Stimulated activated CD8-positive, alpha-beta memory T cell treated with anti-CD3 and anti-CD28 coated beads, Interleukin-4, amount 100 ng/mL, for 4 hours (primary cell): Measurements from ENCODE around the gene MAGEB3.
"Not testable (repeated sequence)": the region's sequence is repeated elsewhere in the genome, so short reads cannot be mapped to it uniquely, and the experiment has no call there.

Experiments
- DNase-seq, 2 donors: peaks; one replicate each; pipeline ENCODE4 v3.0.0-alpha.2; 2020; ENCODE audit warnings: low read depth in 2 of 2, low spot score in 1 of 2

Gene MAGEB3, protein sequence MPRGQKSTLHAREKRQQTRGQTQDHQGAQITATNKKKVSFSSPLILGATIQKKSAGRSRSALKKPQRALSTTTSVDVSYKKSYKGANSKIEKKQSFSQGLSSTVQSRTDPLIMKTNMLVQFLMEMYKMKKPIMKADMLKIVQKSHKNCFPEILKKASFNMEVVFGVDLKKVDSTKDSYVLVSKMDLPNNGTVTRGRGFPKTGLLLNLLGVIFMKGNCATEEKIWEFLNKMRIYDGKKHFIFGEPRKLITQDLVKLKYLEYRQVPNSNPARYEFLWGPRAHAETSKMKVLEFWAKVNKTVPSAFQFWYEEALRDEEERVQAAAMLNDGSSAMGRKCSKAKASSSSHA

DNA sequence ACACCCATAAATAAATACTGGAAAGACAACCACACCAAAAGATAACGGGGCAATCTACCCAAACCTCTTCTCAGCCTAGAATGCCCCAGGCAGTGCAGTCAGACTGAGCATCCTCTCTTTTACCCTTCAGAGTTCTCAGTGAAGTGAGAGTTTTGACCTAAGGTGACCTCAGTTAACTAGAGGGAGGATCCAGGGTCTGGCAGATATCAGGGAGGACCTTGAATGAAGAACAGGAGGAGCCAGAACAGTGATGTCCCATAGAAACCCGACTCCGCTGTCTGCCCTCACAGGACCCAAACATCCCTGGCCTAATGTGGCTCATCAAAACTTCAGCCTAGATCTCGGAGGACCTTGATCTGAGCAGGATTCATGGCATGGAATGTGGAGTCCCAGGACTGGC, at the start of gene MAGEB3:
MAGEB3 (plus strand) TSS at position 263 of the 400 bp plus-strand sequence. CDS start 5,268 bp downstream, outside the sequence.
- no peak for DNase-seq

DNA sequence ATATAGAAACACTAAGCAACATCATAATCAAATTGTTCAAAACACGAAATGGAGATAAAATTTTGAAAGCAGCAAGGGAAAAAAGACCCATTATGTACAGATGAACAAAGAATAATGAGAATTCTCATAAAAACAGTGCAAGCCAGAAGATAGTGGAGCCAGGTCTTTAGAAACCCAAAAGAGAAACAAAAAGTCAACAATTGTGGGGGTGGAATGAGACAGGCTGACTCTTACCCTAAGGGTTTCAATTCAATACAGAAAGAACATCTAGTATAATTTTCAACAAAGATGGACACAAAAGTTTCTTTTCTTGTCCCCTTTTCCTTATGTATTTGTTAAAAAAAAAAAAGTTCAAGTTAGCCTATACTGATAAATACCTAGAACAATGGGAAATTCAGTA, 49.1 kb upstream of the MAGEB3 start:
- DNase-seq = no peak

DNA sequence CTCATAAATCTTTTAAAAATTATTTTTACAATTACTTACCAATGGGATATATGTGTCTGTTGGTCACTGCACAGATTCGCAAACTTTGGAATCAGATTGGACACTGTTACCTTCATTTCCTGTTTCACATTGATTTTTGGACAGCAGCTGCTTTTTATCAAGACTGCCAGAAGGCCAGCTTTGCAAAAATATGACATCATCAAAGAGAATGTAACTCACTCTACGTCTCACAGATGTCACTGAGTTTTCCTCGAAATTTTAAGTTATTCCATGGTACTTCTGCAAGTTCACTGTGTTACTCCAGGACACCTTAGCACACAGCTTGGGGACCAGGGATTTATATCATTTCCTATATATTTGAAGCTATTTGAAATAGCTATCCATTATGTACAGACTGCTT, 46.9 kb upstream of the MAGEB3 start:
- no peak for DNase-seq

DNA sequence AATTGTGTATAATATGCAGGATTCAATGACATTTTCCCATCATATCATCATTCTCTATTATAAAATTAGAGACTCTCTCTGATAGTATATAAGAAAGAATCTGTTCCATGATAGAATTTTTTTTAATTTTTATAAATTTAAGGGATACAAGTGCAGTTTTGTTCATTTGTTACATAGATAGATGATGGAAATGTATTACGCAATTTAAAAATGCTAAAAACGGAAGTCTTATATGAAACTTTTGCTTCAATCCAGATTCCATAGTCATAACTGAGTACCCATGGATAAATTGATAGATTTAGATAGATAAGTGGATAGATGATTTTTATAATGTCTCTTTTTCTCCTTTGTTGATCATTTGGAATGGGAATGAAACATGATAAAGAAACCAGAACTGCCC, 40.0 kb upstream of the MAGEB3 start:
- DNase-seq = no peak

DNA sequence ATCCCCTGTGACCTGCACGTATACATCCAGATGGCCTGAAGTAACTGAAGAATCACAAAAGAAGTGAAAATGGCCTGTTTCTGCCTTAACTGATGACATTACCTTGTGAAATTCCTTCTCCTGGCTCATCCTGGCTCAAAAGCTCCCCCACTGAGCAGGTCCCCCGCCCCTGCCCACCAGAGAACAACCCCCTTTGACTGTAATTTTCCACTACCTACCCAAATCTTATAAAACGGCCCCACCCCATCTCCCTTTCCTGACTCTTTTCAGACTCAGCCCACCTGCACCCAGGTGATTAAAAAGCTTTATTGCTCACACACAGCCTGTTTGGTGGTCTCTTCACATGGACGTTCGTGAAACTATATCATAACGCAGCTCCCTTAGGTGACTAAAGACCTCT, 36.5 kb upstream of the MAGEB3 start:
- not testable (repeated sequence) for DNase-seq

DNA sequence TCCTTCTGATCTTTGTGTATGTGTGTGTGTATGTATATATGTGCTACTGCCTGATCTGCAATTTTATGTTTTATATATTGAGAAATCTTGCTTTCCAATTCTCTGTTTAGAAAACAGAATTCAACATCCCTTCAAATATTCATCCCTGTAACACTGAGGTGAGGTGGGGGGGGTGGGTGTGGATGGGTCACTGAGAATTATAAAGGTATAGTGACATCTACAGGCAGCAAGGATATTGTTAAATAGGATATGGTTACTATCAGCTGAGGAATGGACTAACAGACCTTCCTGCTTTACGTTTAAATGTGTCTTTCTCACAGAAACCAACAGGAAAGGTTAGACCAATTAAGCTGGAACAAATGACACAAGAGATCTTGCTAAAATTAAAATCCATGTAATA, 34.1 kb upstream of the MAGEB3 start:
- DNase-seq = no peak

DNA sequence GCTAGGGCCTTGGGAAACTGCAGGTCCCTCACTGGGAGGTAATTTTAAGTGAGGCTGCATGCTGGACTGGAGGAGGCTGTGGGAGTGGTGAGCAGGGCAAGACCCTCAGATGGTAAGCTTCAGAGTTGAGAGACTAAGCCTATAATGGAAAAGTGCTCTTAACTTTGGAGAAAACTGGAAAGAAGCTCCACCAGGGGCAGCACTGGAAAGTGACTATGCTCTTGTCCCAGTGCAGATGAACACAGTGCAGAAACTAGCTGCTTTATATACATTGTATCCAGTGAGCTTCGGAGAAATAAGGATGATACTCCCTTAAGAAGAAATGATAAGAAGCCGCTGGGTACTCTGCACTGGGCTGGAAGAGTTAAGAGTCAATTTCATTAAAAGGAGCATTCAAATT, 18.3 kb upstream of the MAGEB3 start:
- no peak for DNase-seq

DNA sequence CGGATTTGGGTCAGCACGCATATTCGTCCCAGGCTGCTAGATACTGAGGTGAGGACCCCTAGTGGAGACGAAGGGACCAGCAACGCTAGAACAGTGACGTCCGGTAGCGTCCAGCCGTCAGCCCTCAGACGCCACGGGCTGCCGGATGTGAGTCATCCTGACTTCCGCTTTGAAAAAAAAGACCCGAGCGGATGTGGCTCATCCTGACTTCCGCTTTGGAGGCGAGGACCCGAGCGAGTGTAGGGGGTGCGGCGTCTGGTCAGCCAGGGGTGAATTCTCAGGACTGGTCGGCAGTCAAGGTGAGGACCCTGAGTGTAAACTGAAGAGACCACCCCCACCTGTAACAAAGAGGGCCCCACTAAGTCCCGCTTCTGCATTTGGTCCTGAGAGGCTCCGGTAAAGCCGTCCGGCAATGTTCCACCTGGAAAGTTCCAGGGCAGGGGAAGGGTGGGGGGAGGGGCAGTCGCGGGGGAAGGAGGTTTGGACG, 15.1 kb upstream of the MAGEB3 start, which contains the start of gene MAGEB2:
MAGEB2 (plus strand) TSS at position 207 of the 487 bp plus-strand sequence. CDS start 3,018 bp downstream, outside the sequence.
- DNase-seq = no peak

DNA sequence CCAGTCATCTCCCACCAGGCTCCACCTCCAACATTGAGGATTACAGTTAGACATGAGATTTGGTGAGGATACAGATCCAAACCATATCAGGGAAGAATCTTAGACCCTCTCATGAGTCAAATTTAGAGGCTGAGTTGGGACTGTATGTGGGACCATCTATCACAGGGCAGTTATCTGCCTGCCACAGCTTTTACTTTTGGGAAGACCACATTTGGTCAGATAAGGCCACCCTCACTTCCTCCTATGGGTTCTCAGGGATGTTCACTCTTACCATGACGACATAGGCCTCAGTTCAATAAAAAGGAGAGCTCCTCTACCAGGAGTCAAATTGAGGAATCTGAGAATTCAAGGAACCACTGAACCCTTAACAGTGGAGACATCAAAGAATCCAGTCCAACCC, 13.0 kb upstream of the MAGEB3 start:
- DNase-seq = no peak

DNA sequence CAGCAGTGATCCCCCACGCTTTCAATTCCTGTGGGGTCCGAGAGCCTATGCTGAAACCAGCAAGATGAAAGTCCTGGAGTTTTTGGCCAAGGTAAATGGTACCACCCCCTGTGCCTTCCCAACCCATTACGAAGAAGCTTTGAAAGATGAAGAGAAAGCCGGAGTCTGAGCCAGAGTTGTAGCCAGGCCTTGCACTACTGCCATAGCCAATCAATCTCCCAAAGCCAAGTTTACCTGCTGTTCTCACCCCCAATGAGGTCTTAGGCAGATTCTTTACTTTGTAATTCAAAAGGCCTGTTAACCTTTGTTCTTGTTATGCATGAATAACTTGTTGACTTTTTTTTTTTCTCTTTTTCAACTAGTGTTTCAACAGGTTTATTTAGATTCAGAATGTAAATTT, 11.1 kb upstream of the MAGEB3 start:
- DNase-seq = no peak

DNA sequence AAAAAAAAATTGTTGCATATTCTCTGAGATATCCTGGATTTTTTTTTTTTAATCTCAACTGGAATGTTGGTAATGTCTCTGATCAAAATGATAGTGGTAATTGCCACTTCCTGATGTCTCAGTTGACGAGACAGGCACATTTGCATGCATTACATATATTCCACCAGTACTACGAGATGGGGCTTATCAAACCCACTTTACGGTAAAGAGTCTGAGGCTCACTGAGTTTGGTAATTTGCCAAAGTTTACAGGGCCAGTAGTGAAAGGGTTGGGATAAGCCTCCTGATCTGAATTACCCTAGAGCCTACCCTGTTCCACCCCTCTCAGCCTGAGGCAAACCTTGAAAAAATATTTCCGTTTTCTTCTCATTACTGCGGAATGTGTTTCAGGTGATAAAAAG, 9.8 kb upstream of the MAGEB3 start:
- no peak for DNase-seq

DNA sequence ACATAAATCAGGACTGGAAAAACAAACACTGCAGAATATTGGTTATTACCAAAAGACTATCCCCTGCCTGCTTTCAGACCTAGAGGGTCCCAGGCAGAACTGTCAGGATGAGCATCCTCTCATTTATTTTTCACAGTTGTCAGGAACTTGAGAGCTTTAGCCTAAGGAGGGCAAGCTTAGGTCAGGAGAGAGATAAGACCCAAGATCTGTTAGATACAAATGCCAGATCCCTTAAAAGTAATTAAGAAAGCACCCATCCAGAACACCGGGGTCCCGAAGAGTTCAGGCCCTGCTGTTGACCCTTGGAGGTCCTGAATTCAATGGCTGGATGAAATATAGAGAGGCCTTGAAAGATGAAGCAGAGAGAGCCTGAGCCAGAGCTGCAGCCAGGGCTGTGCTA, 5.9 kb upstream of the MAGEB3 start:
- DNase-seq = no peak

DNA sequence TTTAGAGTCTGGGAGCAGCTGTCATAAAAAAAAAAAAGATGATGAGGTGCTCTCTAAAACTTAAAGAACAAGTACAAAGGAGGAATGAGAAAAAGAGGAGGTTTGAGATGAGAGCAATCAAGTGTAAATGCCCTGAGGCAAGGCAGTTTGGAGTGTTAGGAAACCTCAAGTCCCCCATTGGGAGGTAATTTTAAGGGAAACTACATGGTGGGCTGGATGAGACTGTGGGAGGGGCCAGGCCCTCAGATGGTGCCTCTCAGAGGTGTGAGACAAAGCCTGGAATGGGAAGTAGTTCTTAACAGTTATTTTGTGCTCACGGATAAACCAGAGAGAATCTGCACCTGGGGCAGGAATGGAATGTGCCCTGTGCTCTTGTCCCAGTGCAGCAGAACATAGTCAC, 1.9 kb upstream of the MAGEB3 start:
- no peak for DNase-seq

DNA sequence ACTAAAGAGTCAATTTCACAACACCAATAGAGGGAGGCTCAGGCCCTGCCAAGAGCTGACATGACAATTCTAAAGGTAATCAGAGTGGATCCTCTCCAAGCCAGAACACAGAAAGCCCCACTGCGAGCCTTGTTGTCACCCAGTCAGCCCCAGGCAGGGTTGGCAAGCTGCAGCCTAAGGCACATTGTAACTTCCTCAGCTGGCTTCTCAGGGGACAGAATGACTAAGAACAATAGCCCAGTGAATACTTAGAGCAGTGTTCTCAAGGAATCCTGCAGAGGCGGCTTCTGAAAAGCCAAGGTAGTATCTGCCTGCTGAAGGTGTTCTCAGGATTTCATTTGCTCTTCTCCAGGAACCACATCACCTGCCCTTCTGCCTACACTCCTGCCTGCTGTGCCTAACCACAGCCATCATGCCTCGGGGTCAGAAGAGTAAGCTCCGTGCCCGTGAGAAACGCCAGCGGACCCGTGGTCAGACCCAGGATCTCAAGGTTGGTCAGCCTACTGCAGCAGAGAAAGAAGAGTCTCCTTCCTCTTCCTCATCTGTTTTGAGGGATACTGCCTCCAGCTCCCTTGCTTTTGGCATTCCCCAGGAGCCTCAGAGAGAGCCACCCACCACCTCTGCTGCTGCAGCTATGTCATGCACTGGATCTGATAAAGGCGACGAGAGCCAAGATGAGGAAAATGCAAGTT, 11.4 kb downstream of the MAGEB3 start, which contains the start of gene MAGEB4:
MAGEB4 (plus strand) TSS at position 277 of the 692 bp plus-strand sequence; CDS start at position 413, 136 bp downstream.
- no peak for DNase-seq

DNA sequence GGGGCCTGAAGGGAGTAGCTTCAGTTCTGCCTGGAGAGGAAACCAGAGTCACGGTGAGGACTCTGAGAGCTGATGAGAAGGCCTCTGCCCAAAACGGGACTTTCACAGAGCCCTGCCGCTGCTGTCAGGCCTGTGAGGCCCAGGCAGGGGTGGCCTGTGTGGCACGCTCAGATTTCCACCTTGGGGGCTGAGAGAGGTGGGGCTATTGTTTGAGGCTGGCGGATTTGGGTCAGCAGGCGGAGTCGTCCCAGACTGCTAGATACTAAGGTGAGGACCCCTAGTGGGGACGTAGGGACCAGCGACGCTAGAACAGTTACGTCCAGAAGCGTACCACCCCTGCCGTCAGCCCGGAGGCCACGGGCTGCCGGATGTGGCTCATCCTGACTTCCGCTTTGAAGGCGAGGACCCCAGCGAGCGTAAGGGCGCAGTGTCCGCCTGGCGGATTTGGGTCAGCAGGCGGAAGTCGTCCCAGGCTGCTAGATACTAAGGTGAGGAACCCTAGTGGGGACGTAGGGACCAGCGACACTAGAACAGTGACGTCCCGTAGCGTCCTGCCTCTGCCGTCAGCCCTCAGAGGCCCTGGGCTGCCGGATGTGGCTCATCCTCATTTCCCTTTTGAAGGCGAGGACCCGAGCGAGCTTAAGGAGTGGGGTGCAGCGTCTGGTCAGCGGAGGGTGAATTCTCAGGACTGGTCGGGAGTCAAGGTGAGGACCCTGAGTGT, 16.5 kb downstream of the MAGEB3 start, which contains the start of gene MAGEB1:
MAGEB1 (plus strand) TSS at position 378 of the 721 bp plus-strand sequence. CDS start 3,348 bp downstream, outside the sequence.
- no peak for DNase-seq

DNA sequence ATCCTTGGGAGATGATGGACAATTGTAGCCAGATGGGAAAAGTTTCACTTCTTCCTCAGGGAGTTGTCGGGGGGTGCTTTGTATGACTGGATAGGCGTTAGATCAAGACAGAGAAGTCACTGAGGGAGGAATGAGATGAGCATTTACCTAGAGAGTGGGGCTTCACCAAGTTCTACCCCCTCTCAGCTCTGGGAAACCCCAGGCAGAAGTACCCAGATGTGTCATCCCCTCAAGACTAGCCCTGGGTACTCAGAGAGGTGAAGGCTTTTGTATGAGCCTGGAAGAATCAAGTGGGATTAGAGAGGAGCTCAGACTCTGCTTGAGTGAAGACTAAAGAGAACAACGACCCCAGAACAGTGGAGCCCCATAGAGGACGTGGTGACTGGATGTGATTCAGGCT, 18.4 kb downstream of the MAGEB3 start:
- no peak for DNase-seq

DNA sequence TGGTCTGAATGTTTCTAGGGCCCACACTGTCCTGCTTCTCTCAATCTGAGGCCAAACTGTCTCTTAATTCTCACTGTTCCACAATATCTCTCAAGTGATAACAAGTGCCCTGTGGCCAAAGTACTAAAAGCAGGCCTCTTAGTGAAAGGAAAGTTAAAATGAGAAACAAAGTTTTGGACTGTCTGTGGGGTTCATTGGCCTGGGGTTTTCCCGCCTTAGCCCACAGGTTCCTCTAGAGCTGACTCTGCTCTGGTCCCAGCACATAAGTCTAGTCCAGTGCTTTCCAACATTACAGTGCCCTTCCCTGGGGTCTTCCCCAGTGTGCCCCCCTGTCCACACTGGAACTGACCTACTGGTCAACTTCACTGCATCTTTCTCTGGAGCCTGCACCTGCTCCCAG, 22.8 kb downstream of the MAGEB3 start:
- no peak for DNase-seq

DNA sequence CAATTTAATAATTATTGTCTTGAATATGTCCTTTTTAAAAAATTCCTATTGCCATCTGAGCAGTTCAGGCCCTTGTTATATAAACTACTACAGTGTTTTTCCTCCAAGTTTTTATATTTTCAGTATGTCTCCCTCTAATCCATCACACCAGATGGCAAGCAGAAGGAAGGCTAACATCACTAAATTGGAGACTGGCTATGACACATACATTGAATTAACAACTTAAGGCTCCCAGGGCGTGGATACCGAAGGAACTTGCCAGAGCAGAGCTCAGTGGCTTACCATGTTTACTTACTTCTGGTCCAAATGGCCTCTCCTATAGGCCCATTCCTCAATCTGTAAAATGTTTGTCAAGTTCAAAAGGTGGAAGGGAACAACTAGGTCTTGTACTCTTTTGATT, 29.5 kb downstream of the MAGEB3 start:
- DNase-seq = no peak

DNA sequence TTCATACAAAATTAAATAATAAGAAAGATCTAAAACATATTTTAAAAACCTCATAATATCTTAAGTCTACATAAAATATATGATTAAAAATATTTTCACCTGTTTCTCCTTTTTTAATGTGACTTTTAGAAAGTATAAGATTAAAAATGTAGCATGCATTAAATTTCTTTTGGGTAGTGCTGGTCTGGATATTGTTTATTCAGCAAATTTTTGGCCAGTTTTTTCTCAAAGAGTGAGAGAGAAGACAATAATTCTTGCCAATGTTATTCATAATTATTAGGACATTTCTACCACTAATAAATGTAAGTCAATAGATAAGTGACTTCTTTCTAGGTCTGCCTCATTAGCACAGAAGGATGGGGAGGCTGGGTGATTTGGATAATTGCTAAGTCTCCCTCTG, 30.6 kb downstream of the MAGEB3 start:
- DNase-seq = no peak

DNA sequence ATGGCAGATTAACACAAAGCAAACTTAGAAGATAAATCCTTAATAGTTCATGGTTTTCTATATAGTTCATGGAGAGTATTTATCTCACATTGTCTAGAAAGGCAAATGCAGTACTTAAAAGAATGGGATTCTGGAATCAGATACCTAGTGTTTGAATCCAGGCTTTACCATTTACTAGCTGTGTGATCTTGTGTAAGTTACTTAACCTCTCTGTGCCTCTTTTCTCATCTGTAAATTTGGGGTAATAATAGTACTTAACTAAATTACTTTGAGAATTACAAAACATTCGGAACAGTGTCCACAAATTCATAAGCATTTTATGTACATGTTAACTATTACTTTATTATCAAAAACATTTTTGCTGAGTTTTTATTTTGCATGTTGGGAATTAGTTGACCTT, 32.3 kb downstream of the MAGEB3 start:
- no peak for DNase-seq

DNA sequence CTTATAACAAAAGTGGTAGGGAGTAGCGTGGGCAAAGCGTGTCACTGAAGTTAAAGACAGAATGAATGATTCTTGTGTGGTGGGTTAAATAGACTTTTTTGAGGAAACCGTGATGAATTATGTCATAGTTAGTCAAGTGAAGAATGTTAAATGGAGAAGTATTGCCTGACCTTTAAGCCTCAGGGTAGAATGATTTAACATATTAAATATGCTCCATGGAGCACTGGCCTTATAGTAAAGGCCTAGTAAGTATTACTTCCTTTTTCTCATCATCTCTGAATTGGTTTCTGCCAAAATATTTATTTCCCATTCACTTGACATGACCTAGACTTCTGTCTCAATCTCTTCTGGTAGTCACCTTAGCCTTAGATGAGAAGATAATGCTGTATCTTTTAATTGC, 40.2 kb downstream of the MAGEB3 start:
- DNase-seq = no peak

DNA sequence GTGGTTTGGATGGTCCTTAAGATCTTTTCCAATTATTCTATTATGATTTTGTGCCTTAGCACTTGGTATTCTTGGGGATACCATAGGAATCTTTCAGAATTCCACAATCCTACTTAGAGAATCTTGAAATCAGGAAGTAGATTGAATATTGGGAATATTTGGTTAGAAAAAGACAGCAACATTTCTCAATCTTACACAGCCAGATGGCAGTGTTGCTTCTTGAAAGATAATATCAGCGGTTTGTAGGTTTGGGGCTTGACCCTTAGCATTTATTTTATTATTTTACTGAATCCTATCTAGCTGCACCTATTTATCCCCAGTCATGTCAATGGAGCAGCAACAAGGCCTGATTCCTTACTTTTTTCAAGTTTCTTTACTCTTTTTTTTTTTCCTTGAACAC, 45.0 kb downstream of the MAGEB3 start:
- DNase-seq = no peak
